Erythroblast (primary cell): ENCODE measurements around the gene TRAF7.

Source experiments
- GATA1 ChIP-seq: IDR thresholded peaks from 2 replicates; pipeline ENCODE4 v1.6.1; 2011; ENCODE audit warnings: low read depth, mild to moderate bottlenecking, control low read depth, low read length, moderate library complexity
- POLR2A ChIP-seq: IDR thresholded peaks from 2 replicates; pipeline ENCODE4 v1.6.1; 2011; ENCODE audit warnings: mild to moderate bottlenecking, low read length

DNA sequence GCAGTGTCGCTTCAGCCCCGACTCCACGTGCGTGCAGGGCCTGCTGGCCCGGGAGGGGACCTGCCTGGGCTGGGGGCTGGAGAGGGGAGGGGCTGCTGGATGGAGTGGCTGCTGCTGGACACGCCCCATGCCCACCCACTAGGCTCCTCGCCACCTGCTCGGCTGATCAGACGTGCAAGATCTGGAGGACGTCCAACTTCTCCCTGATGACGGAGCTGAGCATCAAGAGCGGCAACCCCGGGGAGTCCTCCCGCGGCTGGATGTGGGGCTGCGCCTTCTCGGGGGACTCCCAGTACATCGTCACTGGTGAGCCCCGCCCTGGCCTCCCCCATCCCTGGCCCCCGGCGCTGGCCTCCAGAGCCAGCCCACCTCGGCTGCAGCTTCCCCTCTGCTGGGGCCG lies 52.7 kb downstream of the TRAF7 start:
- TF ChIP-seq POLR2A (no peak), GATA1 (no peak)
